GM12892 (cell line): ENCODE data around the gene MIR17HG.

Source experiments
- POLR2A ChIP-seq: IDR thresholded peaks from 2 replicates; pipeline ENCODE4 v1.6.1; 2011; ENCODE audit warnings: low read depth, low read length, control low read depth
- TAF1 ChIP-seq: IDR thresholded peaks from 2 replicates; pipeline ENCODE4 v1.6.1; 2011; ENCODE audit warnings: low read depth, mild to moderate bottlenecking, control low read depth, low read length, borderline replicate concordance

DNA sequence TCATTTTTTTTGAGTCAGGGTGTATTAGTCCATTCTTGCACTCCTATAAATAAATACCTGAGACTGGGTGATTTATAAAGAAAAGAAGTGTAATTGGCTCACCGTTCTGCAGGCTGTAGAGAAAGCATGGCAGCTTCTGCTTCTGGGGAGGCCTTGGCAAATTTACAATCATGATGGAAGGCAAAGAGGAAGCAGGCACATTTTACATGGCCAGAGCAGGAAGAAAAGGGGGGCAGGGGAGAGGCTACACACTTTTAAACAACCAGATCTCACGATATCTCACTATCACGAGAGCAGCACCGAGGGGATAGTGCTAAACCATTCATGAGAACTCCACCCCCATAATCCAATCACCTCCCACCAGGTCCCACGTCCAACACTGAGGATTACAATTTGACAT lies 44.5 kb upstream of the MIR17HG start:
- no peak for TF ChIP-seq TAF1
- TF ChIP-seq POLR2A: no peak
